Measurements from ENCODE around the gene RAX. TPM values are rescaled to one million over a fixed set of nuclear protein-coding genes. Genes with fewer than 3 reads are reported as not detected.

The RAX gene
- not detected in 2 replicates for total RNA-seq

DNA sequence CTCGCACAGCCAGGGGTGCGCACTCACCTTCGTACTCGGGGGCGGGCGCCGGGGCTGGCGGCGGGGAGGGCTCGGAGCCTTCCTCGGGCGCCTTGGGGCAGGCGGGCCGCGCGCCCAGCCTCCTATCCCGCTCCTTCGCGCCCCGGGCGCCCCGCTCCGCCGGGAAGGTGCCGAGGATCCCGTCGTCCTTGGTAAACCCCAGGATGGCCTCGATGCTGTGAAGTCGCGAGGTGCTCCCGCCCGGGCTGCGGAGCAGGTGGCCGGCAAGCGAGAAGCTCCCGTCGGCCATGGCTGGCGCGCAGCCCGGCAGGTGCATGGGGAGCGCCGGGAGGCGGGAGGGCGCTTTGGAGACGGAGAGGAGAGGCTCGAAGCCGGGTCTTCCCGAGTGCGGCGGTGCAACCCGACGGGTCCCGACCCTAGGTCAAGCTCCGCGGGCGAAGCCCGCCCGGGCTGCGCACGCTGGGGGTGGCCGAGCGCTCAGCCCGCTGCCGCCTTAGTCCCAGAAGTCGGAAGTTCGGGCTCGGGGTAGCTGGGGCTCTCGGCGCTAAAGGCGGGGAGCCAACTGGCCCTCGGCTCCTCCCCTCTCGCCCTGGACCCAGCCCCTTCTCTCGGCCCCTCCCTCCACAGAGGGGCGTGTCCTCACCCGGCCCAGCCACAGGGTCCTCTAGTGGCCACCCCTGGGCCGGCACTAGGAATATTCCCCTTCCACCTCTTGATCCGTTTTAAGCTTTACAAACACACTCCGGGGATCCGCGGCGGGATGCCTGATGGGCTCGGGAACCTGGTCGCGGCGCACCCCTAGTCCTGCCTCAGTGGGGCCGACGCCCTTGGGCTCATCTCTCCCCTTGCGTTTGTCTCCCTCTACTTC lies at the start of gene RAX:
Gene RAX (minus strand): TSS at position 564 of the 868 bp plus-strand sequence. CDS start 248 bp downstream, at position 316.
- TF ChIP-seq CTCF (conservative IDR thresholded peaks at IDR 0.05; ENCODE audit: low read depth, low read length): peak; percentile 27
- no peak within 1 kb of the TSS for H3K4me3 ChIP-seq (ENCODE audit: low read depth, low read length)
- DNase-seq (ENCODE audit: low read depth): no peak

GRCh38 chr18:59318460-59319050 lies 45.3 kb upstream of the RAX start, which contains the start of gene CPLX4:
Gene CPLX4, minus strand, starts transcription at chr18:59318649. Its CDS starts 187 bp downstream, at chr18:59318462.
- DNase-seq (ENCODE audit: low read depth): no peak
- H3K4me3 ChIP-seq (ENCODE audit: low read depth, low read length): no peak within 1 kb of the TSS
- TF ChIP-seq CTCF (conservative IDR thresholded peaks at IDR 0.05; ENCODE audit: low read depth, low read length): no peak

DNA sequence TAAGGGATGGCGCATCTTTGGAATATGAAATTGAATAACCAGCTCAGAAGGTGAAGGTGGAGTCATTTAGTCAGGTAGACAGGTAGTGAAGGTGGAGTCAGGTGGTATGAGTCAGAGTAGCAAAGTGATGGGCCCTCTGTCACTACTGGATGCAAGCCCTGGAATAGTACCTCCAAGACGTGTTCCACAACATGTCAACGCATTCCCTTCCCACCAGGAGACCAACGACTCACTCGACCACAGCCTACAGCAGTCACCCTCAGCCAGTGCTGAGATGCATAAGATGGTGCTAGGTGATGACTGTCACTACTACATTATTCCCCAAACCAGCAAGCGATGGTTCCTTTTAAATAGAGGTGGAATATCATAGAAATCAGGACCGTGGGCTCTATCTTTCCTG lies 38.4 kb upstream of the RAX start:
- DNase-seq (ENCODE audit: low read depth): no peak
- TF ChIP-seq CTCF (conservative IDR thresholded peaks at IDR 0.05; ENCODE audit: low read depth, low read length): no peak
- no peak overlapping the region for H3K4me3 ChIP-seq (ENCODE audit: low read depth, low read length)

- DNase-seq (ENCODE audit: low read depth): no peak
- no peak for TF ChIP-seq CTCF (conservative IDR thresholded peaks at IDR 0.05; ENCODE audit: low read depth, low read length)
- H3K4me3 ChIP-seq (ENCODE audit: low read depth, low read length): peak overlapping the region; percentile 41
Measured at GRCh38 chr18:59308938-59309260, 35.6 kb upstream of the RAX start.

- peak; percentile 87 for TF ChIP-seq CTCF (conservative IDR thresholded peaks at IDR 0.05; ENCODE audit: low read depth, low read length)
- peak overlapping the region; percentile 41 for H3K4me3 ChIP-seq (ENCODE audit: low read depth, low read length)
- peak; percentile 7 for DNase-seq (ENCODE audit: low read depth)
Measured at GRCh38 chr18:59308248-59308937, 35.1 kb upstream of the RAX start.

- DNase-seq (ENCODE audit: low read depth): no peak
- no peak overlapping the region for H3K4me3 ChIP-seq (ENCODE audit: low read depth, low read length)
- TF ChIP-seq CTCF (conservative IDR thresholded peaks at IDR 0.05; ENCODE audit: low read depth, low read length): no peak
Measured at GRCh38 chr18:59306640-59307039, 33.4 kb upstream of the RAX start.

Measured in epithelial cell of proximal tubule (primary cell).